Measurements from ENCODE around the gene MTCH1.
"Not testable (repeated sequence)": the region's sequence is repeated elsewhere in the genome, so short reads cannot be mapped to it uniquely, and the experiment has no call there.

The MTCH1 gene

GRCh38 chr6:36997811-36998722, 12.1 kb upstream of the MTCH1 start:
- DNase-seq (ENCODE audit: low read depth in 2 of 2): no peak

- DNase-seq (ENCODE audit: low read depth in 2 of 2): not testable (repeated sequence)
These were observed 4.4 kb upstream of the MTCH1 start for GRCh38 chr6:36990401-36990800.

DNA sequence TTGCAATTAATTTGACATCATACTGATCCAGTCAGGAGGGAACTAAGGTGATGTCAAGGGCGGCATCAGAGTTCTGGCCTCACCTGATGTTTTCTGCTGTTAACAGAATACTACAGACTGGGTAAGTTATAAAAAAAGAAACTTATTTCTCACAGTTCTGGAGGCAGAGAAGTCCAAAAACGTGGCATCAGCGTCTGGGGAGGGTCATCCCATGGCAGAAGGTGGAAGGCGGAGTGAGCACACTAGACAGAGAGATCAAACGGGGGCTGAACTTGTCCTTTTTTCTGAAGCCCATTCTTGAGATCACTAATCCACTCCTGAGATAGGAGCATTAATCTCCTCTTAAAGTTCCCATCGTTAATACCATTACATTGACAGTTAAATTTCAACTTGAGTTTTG, 3.3 kb upstream of the MTCH1 start:
- DNase-seq (ENCODE audit: low read depth in 2 of 2): no peak

GRCh38 chr6:36986704-36987047, 680 bp upstream of the MTCH1 start:
- DNase-seq (ENCODE audit: low read depth in 2 of 2): no peak

DNA sequence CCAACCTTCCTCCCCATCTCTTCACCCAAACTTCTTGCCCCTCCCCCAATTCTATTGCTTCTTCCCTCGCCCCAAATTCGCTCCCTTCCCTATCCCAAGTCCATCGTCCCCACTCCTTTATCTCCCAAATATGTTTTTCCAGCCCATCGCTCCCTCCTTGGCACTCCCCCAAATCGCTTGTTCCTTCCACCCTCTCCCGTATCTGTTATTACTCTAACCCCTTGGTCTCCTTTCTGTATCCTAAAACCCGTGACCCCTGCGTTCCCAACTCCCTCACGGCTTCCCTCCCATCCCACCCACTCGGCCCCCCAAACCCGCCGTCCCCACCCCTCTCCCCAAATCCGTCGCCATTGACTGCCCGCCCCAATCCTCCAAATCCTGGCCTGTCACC, 584 bp downstream of the MTCH1 start:
- no peak for DNase-seq (ENCODE audit: low read depth in 2 of 2)

DNA sequence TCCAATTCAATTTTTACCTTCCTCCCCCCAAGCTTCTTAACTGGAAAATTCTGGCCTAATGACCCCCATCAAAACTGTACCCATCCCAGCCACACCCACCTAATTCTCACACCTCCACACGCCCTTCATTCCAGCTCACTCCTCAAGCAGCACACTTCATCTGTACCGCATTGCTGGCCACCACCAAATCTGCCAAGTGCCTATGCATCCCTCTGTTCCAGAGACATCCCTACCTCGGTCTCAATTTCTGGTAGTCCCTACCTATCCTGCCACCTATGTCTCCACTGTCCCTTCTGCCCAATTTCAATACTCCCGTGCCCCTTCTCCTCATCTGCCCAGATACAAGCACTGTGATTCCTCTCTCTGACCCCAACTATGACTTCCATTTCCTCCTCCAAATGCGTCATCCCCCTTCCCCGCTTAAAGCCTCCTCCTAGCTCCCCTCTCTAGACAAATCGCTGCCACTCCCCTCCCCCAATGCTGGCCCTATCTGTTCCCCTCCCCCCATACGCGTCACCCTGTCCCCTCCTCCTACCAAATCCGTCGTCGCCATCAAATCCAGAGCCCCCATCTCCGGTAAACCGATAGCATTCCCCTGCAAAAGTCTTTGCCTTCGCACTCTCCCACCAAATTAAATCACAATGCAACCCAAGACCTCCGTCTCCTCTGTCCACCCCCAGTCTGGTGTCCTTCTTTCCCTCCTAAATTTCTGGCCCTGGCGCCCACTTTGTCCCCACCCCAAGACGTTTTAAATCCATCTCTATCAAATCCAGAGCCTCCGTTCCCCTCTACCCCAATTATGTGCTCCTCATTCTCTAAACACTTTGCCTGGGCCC, 1.2 kb downstream of the MTCH1 start:
- DNase-seq (ENCODE audit: low read depth in 2 of 2): peak; percentile 35 to 52

- DNase-seq (ENCODE audit: low read depth in 2 of 2): no peak
These were observed 2.5 kb downstream of the MTCH1 start for GRCh38 chr6:36983538-36983937.

DNA sequence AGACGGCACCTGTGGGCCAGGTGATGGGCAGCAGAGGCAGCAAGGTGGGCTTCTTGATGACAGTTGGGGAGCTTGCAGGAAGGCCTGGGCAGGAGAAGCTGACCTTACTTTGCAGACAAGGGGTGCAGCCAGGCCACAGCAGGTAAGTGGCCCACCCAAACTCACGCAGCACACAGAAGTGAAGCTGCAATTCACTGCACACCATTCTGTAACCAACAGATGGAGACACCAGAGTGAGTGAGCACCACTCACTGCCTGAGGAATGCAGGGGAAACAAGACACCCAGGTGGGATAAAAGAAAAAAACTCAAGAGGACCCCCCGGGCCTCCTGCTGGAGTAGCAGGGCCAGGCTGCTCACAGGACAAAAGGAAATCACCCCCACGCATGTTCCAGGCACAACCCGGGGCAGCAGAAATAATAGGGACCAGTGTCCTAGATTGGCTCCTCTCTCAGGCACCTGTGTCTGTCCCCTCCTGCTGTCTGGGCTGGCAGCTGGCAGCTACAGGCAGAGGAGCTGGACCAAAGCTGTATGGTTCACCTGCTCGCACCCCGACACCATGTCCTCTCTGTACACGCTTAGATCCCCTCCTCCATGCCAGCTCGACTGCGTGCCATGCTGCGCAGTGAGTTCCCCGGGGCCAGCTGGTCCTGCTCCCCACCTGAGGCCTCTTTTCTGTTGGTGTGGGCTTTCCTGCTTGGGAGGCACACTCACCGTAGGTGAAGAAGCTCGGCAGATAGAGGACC, 4.9 kb downstream of the MTCH1 start:
- DNase-seq (ENCODE audit: low read depth in 2 of 2): no peak

DNA sequence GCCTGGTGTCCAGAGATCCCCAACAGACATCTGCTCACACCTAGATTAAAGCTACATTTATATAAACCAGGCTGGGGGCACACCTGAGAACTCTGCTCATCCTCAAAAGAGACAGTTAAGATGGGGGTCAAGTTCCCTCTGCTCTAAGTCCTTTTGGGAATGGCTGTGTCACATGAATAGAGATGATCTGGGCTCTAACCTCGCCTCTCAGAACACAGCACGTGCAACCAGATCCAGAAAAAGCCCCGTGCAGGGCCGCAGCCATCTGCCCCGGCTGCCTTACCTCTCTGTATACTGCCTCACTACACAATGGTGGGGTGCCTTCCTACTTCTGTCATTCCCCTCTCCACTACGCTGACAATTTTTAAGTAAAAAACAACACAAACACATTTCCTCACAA, 5.9 kb downstream of the MTCH1 start:
- no peak for DNase-seq (ENCODE audit: low read depth in 2 of 2)

GRCh38 chr6:36979347-36979742, 6.7 kb downstream of the MTCH1 start:
- DNase-seq (ENCODE audit: low read depth in 2 of 2): no peak

DNA sequence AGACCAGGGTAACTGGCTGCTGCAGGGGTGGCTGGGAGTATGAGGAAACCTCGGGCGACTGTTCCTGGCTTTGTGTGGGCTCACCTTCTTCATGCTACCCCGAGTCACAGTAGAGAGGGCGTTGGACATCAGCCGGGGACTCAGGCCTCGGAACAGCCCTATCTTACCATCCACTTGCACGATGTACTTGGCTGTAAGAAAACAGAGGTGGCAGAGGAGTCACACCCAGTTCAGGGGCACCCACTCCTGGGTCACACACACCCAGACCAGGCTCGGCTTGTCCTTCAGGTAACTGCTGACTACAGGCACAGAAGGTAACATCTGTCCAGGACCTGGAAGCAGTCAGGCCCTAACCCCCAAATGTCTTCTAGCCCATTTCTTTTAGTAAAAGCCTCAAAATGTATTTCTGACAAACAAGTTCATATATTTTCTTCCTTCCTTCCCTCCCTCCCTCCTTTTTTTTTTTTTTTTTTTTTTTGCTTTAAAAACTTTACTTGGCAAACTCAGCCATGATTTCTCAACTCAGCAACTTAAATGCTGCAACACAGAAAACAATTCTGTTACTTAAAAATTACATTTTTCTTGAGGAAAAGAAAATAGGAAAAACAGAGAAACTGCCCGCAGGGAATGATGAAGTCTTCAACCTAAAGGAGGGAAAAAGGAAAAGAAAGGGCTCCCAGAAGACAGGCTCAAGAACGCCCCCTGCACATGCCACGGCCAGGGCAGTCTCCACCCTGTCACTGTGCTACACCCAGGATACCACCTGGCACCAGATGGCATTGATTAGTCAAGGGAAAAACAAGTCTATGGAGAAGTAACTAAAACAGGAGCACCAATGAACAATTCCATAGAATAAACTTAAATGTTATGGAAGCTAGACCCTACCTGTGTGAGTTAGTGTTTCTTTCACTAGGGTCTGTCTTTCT, 7.3 kb downstream of the MTCH1 start:
- no peak for DNase-seq (ENCODE audit: low read depth in 2 of 2)

DNA sequence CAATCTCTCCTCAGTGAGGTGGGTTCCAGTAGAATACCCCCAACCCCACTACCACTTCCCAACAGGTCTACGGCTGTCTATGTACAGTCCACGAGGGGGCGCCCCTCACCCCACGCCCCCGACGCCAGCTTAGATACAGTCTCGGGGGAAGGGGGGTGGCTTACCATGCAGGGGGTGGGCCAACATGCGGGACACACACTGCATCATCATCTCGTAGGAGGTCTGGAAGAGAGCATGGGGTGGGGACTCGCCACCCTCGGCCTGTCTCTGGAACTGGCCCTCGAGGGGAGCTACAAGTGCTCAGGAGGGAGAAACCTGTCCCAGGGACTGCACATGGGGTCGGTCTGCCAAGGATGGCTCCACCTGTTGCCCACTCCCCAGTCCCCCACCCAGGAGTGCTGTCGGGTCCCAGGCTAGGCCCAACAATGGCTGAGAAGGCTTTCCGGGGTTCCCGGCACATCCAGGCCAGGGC, 8.5 kb downstream of the MTCH1 start:
- no peak for DNase-seq (ENCODE audit: low read depth in 2 of 2)

DNA sequence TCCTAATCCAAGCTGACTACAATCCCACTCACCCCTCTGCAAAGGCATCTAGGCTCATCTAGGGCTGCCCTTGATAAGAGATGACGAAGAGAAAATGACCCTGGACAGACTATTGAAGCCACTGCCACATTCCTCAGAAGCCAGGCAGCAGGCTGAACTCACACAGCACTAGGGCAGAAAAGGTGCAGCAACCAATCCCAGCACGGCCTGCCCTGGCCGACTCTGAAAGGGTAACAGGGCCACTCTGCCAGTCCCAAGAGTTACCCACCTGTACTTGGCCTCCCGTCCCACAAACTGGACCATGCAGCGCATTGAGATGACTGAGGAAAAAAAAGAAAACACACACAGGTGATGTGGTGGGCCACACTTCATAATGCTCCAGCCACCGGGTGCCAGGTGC, 9.1 kb downstream of the MTCH1 start:
- DNase-seq (ENCODE audit: low read depth in 2 of 2): no peak

DNA sequence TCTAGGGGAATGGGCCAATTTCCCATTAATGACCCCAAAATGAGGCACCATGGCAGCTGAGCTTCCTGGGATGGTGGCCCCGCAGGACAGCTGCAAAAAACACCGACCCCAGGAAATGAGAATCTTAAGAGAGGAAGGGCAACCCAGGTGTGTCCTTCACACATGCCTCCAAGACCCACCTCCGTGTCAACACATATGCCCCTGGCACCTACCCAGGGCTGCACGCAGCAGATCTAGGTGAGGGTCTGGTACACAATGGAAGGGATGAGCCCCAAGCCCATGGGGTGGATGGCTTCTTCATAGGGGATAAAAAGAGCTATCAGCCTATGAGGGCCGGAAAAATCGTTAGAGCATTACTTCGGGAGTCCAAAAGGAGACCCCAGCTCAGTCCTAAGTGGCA, 9.5 kb downstream of the MTCH1 start:
- DNase-seq (ENCODE audit: low read depth in 2 of 2): no peak

GRCh38 chr6:36976007-36976264, 10.1 kb downstream of the MTCH1 start:
- DNase-seq (ENCODE audit: low read depth in 2 of 2): no peak

GRCh38 chr6:36975231-36976006, 10.6 kb downstream of the MTCH1 start:
- DNase-seq (ENCODE audit: low read depth in 2 of 2): no peak

DNA sequence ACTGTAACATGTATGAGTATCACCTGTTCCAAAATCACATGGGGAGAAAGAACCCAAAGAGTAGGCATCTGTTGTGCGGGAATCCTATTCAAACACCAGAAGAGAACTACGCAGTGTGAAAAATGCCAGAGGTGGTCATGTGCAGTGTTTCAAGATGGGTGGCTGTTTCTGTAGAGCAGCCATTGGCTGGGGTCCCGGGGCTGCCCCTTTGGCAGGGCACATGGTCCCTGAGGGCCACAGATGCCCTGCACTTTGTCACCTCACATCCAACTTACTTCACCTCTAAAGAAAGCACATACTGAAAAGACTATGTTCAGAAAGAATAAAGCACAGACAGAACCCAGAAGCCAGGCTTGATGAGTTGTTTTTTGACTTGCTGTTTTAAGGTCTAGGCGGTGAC, 12.3 kb downstream of the MTCH1 start:
- no peak for DNase-seq (ENCODE audit: low read depth in 2 of 2)

DNA sequence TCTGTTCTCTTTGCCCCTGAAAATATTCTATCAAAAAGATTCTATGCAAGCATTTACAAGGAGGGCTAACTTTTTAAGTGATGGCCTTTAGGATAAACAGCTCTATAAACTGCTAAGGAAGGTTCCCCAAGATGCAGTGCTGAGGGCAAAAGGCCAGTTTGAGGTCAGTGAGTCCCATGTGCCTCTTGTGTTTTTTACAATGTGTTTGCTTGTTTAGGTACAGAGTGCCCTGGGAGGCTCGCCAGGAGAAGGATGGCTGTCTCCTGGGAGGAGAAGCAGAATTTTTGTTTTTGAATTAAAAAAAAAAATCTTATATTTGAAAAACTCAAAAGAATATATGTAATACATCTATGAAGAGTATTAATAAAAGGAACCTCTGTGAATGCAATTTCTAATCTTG, 12.8 kb downstream of the MTCH1 start:
- no peak for DNase-seq (ENCODE audit: low read depth in 2 of 2)

- DNase-seq (ENCODE audit: low read depth in 2 of 2): no peak
These were observed 13.9 kb downstream of the MTCH1 start for GRCh38 chr6:36971921-36972673.

Measured in stimulated activated CD8-positive, alpha-beta memory T cell treated with anti-CD3 and anti-CD28 coated beads, Interleukin-2, amount 100 ng/mL, for 48 hours (primary cell).